ENCODE results near the gene KLF1. TPM values are rescaled to one million over a fixed set of nuclear protein-coding genes. Genes with fewer than 3 reads are reported as not detected.
A peak's percentile ranks its signal among the peaks of the same experiment; 100 is the strongest.

The KLF1 gene
- total and polyA plus RNA-seq, 4 experiments from 2014 or later = not detected

GRCh38 chr19:12864721-12865715, 22.0 kb downstream of the KLF1 start:
- H3K4me1 ChIP-seq (ENCODE audit: insufficient read depth, low read length) = peaks cover 8% of the 10 kb centered on the region
- no peak overlapping the region for H3K27ac ChIP-seq (ENCODE audit: low read depth, low read length)
- ChIA-PET POLR2A (ENCODE audit: partially characterized antibody) (no interaction called here), CTCF (ENCODE audit: partially characterized antibody) (interaction anchor here (0.9 to 1.6 kb wide), 7 partner anchors 10 to 100 kb away, joined by 4 to 6 read pairs (median 5); partner anchors contain the start of gene GCDH)
- peaks cover 5 to 13% (median 9%) of the 10 kb centered on the region in 4 donors for H3K4me1 Mint-ChIP-seq
- H3K27me3 ChIP-seq (ENCODE audit: insufficient read depth, low read length) = no peaks in the 10 kb centered on the region
- peak overlapping the region in 2 of 8 donors; percentile 39 to 59 for H3K4me3 Mint-ChIP-seq
- peak in 1 of 5 donors; percentile 35 for DNase-seq
- no peaks in the 10 kb centered on the region for H3K9me3 ChIP-seq (ENCODE audit: control insufficient read depth in 1 of 2, low read length in 2 of 2)
- intact Hi-C loops (cut with micrococcal nuclease) = no loop called here
- no peaks in the 10 kb centered on the region for H3K36me3 Mint-ChIP-seq
- H3K36me3 ChIP-seq (ENCODE audit: insufficient read depth, low read length) = no peaks in the 10 kb centered on the region
- no peak overlapping the region for H3K27ac Mint-ChIP-seq
- peaks cover 7 to 14% of the 10 kb centered on the region in 2 donors for H3K27me3 Mint-ChIP-seq
- H3K9me3 Mint-ChIP-seq = no peaks in the 10 kb centered on the region
- no peak overlapping the region for H3K4me3 ChIP-seq (ENCODE audit: low read length in 2 of 2)

- H3K27me3 Mint-ChIP-seq = peaks cover 7 to 14% of the 10 kb centered on the region in 2 donors
- intact Hi-C loops (cut with micrococcal nuclease) = no loop called here
- Histone ChIP-seq H3K4me3 (ENCODE audit: low read length in 2 of 2) (no peak overlapping the region), H3K27me3 (ENCODE audit: insufficient read depth, low read length) (no peaks in the 10 kb centered on the region), H3K27ac (ENCODE audit: low read depth, low read length) (no peak overlapping the region), H3K36me3 (ENCODE audit: insufficient read depth, low read length) (no peaks in the 10 kb centered on the region), H3K4me1 (ENCODE audit: insufficient read depth, low read length) (peaks cover 8% of the 10 kb centered on the region), H3K9me3 (ENCODE audit: control insufficient read depth in 1 of 2, low read length in 2 of 2) (no peaks in the 10 kb centered on the region)
- H3K4me3 Mint-ChIP-seq = no peak overlapping the region
- peaks cover 5 to 13% (median 9%) of the 10 kb centered on the region in 4 donors for H3K4me1 Mint-ChIP-seq
- ChIA-PET POLR2A (ENCODE audit: partially characterized antibody) (no interaction called here), CTCF (ENCODE audit: partially characterized antibody) (interaction anchor here (0.7 to 1.6 kb wide), 6 partner anchors 10 to 316 kb away, joined by 3 to 6 read pairs (median 4); no protein-coding TSS in a partner anchor)
- no peak for DNase-seq
- no peaks in the 10 kb centered on the region for H3K36me3 Mint-ChIP-seq
- no peaks in the 10 kb centered on the region for H3K9me3 Mint-ChIP-seq
- no peak overlapping the region for H3K27ac Mint-ChIP-seq
These were observed 22.9 kb downstream of the KLF1 start for GRCh38 chr19:12864143-12864542.

GRCh38 chr19:12859546-12859945, 27.5 kb downstream of the KLF1 start:
- no peaks in the 10 kb centered on the region for H3K9me3 ChIP-seq (ENCODE audit: control insufficient read depth in 1 of 2, low read length in 2 of 2)
- H3K27ac Mint-ChIP-seq = no peak overlapping the region
- DNase-seq = no peak
- no peak overlapping the region for H3K4me3 ChIP-seq (ENCODE audit: low read length in 2 of 2)
- intact Hi-C loops (cut with micrococcal nuclease) = no loop called here
- H3K4me1 Mint-ChIP-seq = no peaks in the 10 kb centered on the region
- H3K9me3 Mint-ChIP-seq = peaks cover 0 to 17% (median 9%) of the 10 kb centered on the region in 8 donors
- ChIA-PET CTCF (ENCODE audit: partially characterized antibody) (interaction anchor here (1.2 kb wide), 1 partner anchor 12 kb away, joined by 4 read pairs; no protein-coding TSS in a partner anchor), POLR2A (ENCODE audit: partially characterized antibody) (no interaction called here)
- no peak overlapping the region for H3K27ac ChIP-seq (ENCODE audit: low read depth, low read length)
- H3K4me1 ChIP-seq (ENCODE audit: insufficient read depth, low read length) = no peaks in the 10 kb centered on the region
- H3K36me3 Mint-ChIP-seq = no peaks in the 10 kb centered on the region
- H3K27me3 ChIP-seq (ENCODE audit: insufficient read depth, low read length) = no peaks in the 10 kb centered on the region
- no peaks in the 10 kb centered on the region for H3K36me3 ChIP-seq (ENCODE audit: insufficient read depth, low read length)
- peaks cover 0 to 11% of the 10 kb centered on the region in 2 donors for H3K27me3 Mint-ChIP-seq
- no peak overlapping the region for H3K4me3 Mint-ChIP-seq

GRCh38 chr19:12858041-12858928, 28.7 kb downstream of the KLF1 start:
- Mint-ChIP-seq H3K9me3 (peaks cover 0 to 19% (median 9%) of the 10 kb centered on the region in 8 donors), H3K4me1 (no peaks in the 10 kb centered on the region), H3K27me3 (peaks cover 0 to 8% of the 10 kb centered on the region in 2 donors), H3K27ac (no peak overlapping the region), H3K4me3 (no peak overlapping the region), H3K36me3 (no peaks in the 10 kb centered on the region)
- intact Hi-C loops (cut with micrococcal nuclease) = no loop called here
- Histone ChIP-seq H3K36me3 (ENCODE audit: insufficient read depth, low read length) (no peaks in the 10 kb centered on the region), H3K27me3 (ENCODE audit: insufficient read depth, low read length) (no peaks in the 10 kb centered on the region), H3K4me1 (ENCODE audit: insufficient read depth, low read length) (no peaks in the 10 kb centered on the region), H3K9me3 (ENCODE audit: control insufficient read depth in 1 of 2, low read length in 2 of 2) (no peaks in the 10 kb centered on the region), H3K27ac (ENCODE audit: low read depth, low read length) (no peak overlapping the region), H3K4me3 (ENCODE audit: low read length in 2 of 2) (no peak overlapping the region)
- DNase-seq = no peak
- ChIA-PET CTCF (ENCODE audit: partially characterized antibody) (interaction anchor here (1.1 to 1.5 kb wide), 2 partner anchors 10 to 11 kb away, joined by 3 to 7 read pairs; no protein-coding TSS in a partner anchor), POLR2A (ENCODE audit: partially characterized antibody) (no interaction called here)

- Mint-ChIP-seq H3K36me3 (no peaks in the 10 kb centered on the region), H3K27ac (no peak overlapping the region), H3K9me3 (peaks cover 0 to 19% (median 9%) of the 10 kb centered on the region in 8 donors), H3K4me1 (no peaks in the 10 kb centered on the region), H3K27me3 (peaks cover 0 to 7% of the 10 kb centered on the region in 2 donors), H3K4me3 (no peak overlapping the region)
- Histone ChIP-seq H3K27ac (ENCODE audit: low read depth, low read length) (no peak overlapping the region), H3K36me3 (ENCODE audit: insufficient read depth, low read length) (no peaks in the 10 kb centered on the region), H3K4me1 (ENCODE audit: insufficient read depth, low read length) (no peaks in the 10 kb centered on the region), H3K27me3 (ENCODE audit: insufficient read depth, low read length) (no peaks in the 10 kb centered on the region), H3K4me3 (ENCODE audit: low read length in 2 of 2) (no peak overlapping the region), H3K9me3 (ENCODE audit: control insufficient read depth in 1 of 2, low read length in 2 of 2) (no peaks in the 10 kb centered on the region)
- ChIA-PET CTCF (ENCODE audit: partially characterized antibody) (interaction anchor here (1.5 kb wide), 1 partner anchor 9 kb away, joined by 7 read pairs; no protein-coding TSS in a partner anchor), POLR2A (ENCODE audit: partially characterized antibody) (no interaction called here)
- intact Hi-C loops (cut with micrococcal nuclease) = no loop called here
- no peak for DNase-seq
These were observed 30.3 kb downstream of the KLF1 start for GRCh38 chr19:12856653-12857052.

- Histone ChIP-seq H3K27me3 (ENCODE audit: insufficient read depth, low read length) (peaks cover 5% of the 10 kb centered on the region), H3K27ac (ENCODE audit: low read depth, low read length) (no peak overlapping the region), H3K9me3 (ENCODE audit: control insufficient read depth in 1 of 2, low read length in 2 of 2) (no peaks in the 10 kb centered on the region), H3K4me3 (ENCODE audit: low read length in 2 of 2) (no peak overlapping the region), H3K4me1 (ENCODE audit: insufficient read depth, low read length) (peaks cover 9% of the 10 kb centered on the region), H3K36me3 (ENCODE audit: insufficient read depth, low read length) (no peaks in the 10 kb centered on the region)
- peaks cover 0 to 4% (median 0%) of the 10 kb centered on the region in 4 donors for H3K4me1 Mint-ChIP-seq
- H3K9me3 Mint-ChIP-seq = peaks cover 0 to 1% (median 0%) of the 10 kb centered on the region in 8 donors
- intact Hi-C loops (cut with micrococcal nuclease) = loop anchor here (1.0 to 5.0 kb wide), 4 partner anchors 50 to 130 kb away; no protein-coding TSS in a partner anchor
- no peaks in the 10 kb centered on the region for H3K36me3 Mint-ChIP-seq
- peak; percentile 70 to 80 (median 73) for DNase-seq
- peak overlapping the region in 3 of 8 donors; percentile 43 to 57 (median 57) for H3K4me3 Mint-ChIP-seq
- H3K27ac Mint-ChIP-seq = no peak overlapping the region
- ChIA-PET POLR2A (ENCODE audit: partially characterized antibody) (interaction anchor here (0.6 to 1.3 kb wide), 7 partner anchors 55 to 354 kb away, joined by 3 to 4 read pairs (median 4); partner anchors contain the start of gene JUNB), CTCF (ENCODE audit: partially characterized antibody) (interaction anchor here (0.6 to 8.2 kb wide), 57 partner anchors 8 to 1049 kb away, joined by 3 to 200 read pairs (median 5); partner anchors contain the start of genes DNASE2, FARSA, GCDH and GET3)
- H3K27me3 Mint-ChIP-seq = peaks cover 17 to 19% of the 10 kb centered on the region in 2 donors
These were observed 39.6 kb downstream of the KLF1 start for GRCh38 chr19:12847159-12848139.

Measured in CD4-positive, alpha-beta memory T cell (primary cell).